Stimulated activated naive CD8-positive, alpha-beta T cell treated with anti-CD3 and anti-CD28 coated beads, Interleukin-15, amount 100 ng/mL, for 72 hours (primary cell): ENCODE data around the gene ASPHD1.
"Not testable (repeated sequence)": the region's sequence is repeated elsewhere in the genome, so short reads cannot be mapped to it uniquely, and the experiment has no call there.

ENCODE experiments used
- ATAC-seq: fragments of 150-1000 bp; cut with Tn5 transposase; 2 replicates; pipeline ENCODE4 v1.10.0; 2021; ENCODE audit warnings: mild to moderate bottlenecking, moderate library complexity
- DNase-seq, 2 donors: peaks; one replicate each; pipeline ENCODE4 v3.0.0; 2021 to 2022
- H3K27ac Mint-ChIP-seq, 2 donors: one replicate each; pipeline ENCODE4 v1.8.0; 2022; ENCODE audit warnings: mild to moderate bottlenecking in 2 of 2, mixed read lengths in 2 of 2, moderate library complexity in 2 of 2
- H3K27me3 Mint-ChIP-seq: one replicate; pipeline ENCODE4 v1.8.0; 2022; ENCODE audit warnings: mixed read lengths
- H3K4me1 Mint-ChIP-seq: one replicate; pipeline ENCODE4 v1.8.0; 2022; ENCODE audit warnings: mild to moderate bottlenecking, mixed read lengths
- H3K4me3 Mint-ChIP-seq, 2 donors: one replicate each; pipeline ENCODE4 v1.8.0; 2022; ENCODE audit warnings: mild to moderate bottlenecking in 2 of 2, mixed read lengths in 2 of 2, moderate library complexity in 1 of 2
- H3K9me3 Mint-ChIP-seq, 2 donors: one replicate each; pipeline ENCODE4 v1.8.0; 2022; ENCODE audit warnings: mixed read lengths in 2 of 2

ASPHD1 gene

DNA sequence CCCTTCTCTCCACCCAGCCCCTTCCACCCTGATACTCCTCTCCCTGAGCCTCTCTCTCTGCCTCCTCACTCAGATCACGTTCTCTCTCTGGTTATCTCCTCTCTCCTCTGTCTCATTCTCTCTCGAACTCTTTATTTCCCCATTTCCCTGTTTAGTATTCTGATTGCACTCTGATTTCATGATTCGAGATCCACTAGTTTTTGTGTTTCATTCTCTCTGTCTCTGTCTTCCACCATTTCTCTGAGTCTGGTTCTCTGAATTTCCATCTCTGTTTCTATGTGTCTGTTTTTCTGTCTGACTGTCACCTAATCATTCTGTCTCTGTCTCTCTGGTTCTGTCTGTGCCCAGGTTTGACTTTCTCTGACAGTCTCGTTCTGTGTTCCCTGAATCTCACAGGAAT, 3.0 kb upstream of the ASPHD1 start:
- ATAC-seq (no peak), DNase-seq (no peak)
- Mint-ChIP-seq H3K27ac (no peak overlapping the region), H3K9me3 (no peaks in the 10 kb centered on the region), H3K4me1 (peaks cover 21% of the 10 kb centered on the region), H3K4me3 (no peak overlapping the region), H3K27me3 (peaks cover 52% of the 10 kb centered on the region)

DNA sequence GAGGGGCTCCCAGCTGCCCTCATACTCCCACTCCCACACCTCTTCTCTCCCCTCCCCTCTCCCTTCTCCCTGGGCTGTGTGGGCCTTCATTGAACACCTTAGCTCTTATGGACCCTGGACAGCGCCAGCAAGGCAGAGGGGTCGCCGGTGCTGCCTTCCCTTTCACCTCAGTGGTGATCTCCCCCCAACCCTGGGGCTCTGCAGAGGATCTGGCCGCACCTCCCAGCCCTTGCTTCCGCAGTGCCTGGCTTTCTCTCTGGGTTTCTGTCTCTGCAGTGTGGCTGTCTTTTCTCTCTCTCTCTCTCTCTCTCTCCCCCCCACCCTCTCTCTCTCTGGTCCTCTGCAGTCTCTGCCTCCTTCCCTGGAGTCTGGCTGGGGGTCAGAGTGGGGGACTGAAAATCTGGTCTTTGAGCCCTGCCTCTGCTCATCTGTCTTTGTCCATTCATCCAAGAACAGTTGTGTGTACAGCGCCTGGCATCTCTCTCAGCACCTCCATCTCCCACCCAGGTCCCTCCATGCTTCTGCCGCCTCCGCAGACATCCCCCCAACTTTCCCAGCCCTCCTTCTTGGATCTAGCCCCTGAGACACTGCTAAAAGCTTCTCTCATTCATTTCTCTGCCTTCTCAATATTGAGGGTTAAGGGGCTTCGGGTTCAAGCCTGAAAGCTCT, 2.0 kb upstream of the ASPHD1 start:
- Mint-ChIP-seq H3K4me1 (peaks cover 22% of the 10 kb centered on the region), H3K27me3 (peaks cover 52% of the 10 kb centered on the region), H3K9me3 (no peaks in the 10 kb centered on the region), H3K4me3 (no peak overlapping the region), H3K27ac (no peak overlapping the region)
- ATAC-seq (no peak), DNase-seq (no peak)

GRCh38 chr16:29898804-29899515, 1.3 kb upstream of the ASPHD1 start:
- peaks cover 52% of the 10 kb centered on the region for H3K27me3 Mint-ChIP-seq
- peaks cover 28% of the 10 kb centered on the region for H3K4me1 Mint-ChIP-seq
- H3K27ac Mint-ChIP-seq = peak overlapping the region in 1 of 2 donors; percentile 61
- DNase-seq = no peak
- no peaks in the 10 kb centered on the region for H3K9me3 Mint-ChIP-seq
- H3K4me3 Mint-ChIP-seq = peak overlapping the region; percentile 24 to 57
- ATAC-seq = no peak

GRCh38 chr16:29899516-29900101, 679 bp upstream of the ASPHD1 start, which contains the start of gene SEZ6L2:
SEZ6L2 (minus strand) TSS chr16:29899550; CDS start chr16:29899019, 531 bp downstream.
- peaks cover 28% of the 10 kb centered on the region for H3K4me1 Mint-ChIP-seq
- peaks cover 52% of the 10 kb centered on the region for H3K27me3 Mint-ChIP-seq
- peak within 1 kb of the TSS; percentile 77 to 80 for H3K4me3 Mint-ChIP-seq
- no peaks in the 10 kb centered on the region for H3K9me3 Mint-ChIP-seq
- no peak for ATAC-seq
- DNase-seq = peak in 1 of 2 donors; percentile 68
- H3K27ac Mint-ChIP-seq = peak within 1 kb of the TSS in 1 of 2 donors; percentile 61

GRCh38 chr16:29900888-29901606, 759 bp downstream of the ASPHD1 start:
- H3K27me3 Mint-ChIP-seq = peaks cover 42% of the 10 kb centered on the region
- no peaks in the 10 kb centered on the region for H3K9me3 Mint-ChIP-seq

DNA sequence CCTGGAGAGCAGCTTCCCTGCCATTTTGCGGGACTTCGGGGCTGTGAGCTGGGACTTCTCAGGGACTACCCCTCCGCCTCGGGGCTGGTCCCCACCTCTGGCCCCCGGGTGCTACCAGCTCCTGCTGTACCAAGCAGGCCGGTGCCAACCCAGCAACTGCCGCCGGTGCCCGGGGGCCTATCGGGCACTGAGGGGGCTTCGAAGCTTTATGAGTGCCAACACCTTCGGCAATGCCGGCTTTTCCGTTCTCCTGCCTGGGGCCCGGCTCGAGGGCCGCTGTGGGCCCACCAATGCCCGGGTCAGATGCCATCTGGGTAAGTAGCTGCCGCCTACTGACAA, 1.3 kb downstream of the ASPHD1 start:
- H3K27ac Mint-ChIP-seq = no peak overlapping the region

More at GRCh38 chr16:29900888-29901606, 759 bp downstream of the ASPHD1 start:
- H3K4me1 Mint-ChIP-seq = peaks cover 28% of the 10 kb centered on the region
- ATAC-seq (no peak), DNase-seq (no peak)
- H3K4me3 Mint-ChIP-seq = peak overlapping the region; percentile 77 to 80
- H3K27ac Mint-ChIP-seq = no peak overlapping the region

GRCh38 chr16:29903590-29903989, 3.3 kb downstream of the ASPHD1 start:
- DNase-seq (no peak), ATAC-seq (no peak)
- Mint-ChIP-seq H3K4me3 (no peak overlapping the region), H3K9me3 (no peaks in the 10 kb centered on the region), H3K27ac (no peak overlapping the region), H3K4me1 (peaks cover 24% of the 10 kb centered on the region), H3K27me3 (peaks cover 18% of the 10 kb centered on the region)

More for the DNA sequence above, 1.3 kb downstream of the ASPHD1 start:
- no peak for DNase-seq
- Mint-ChIP-seq H3K4me3 (peak overlapping the region in 1 of 2 donors; percentile 47), H3K27me3 (peaks cover 37% of the 10 kb centered on the region), H3K9me3 (no peaks in the 10 kb centered on the region), H3K4me1 (peaks cover 28% of the 10 kb centered on the region)
- no peak for ATAC-seq

DNA sequence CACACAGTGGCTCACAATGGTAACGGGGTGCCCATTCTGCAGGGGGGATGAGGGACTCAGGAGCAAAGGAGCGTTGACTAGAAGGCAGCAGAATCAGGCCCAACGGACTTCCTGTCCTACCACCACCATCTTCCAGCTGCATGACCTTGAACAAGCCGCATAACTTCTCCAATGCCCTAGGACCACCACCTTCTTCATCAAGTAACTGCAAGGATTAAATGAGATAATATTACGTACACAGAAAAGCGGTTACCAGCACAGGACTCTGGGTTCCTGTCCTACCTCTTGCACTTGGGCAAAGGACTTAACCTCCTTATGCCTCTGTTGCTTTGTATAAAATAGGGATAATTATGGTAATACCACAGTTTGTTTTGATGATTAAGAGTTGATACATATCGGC, 4.7 kb downstream of the ASPHD1 start:
- Mint-ChIP-seq H3K27me3 (peaks cover 9% of the 10 kb centered on the region), H3K9me3 (no peaks in the 10 kb centered on the region), H3K27ac (no peak overlapping the region), H3K4me3 (no peak overlapping the region), H3K4me1 (peaks cover 16% of the 10 kb centered on the region)
- ATAC-seq (no peak), DNase-seq (no peak)

GRCh38 chr16:29905668-29906067, 5.4 kb downstream of the ASPHD1 start:
- Mint-ChIP-seq H3K9me3 (no peaks in the 10 kb centered on the region), H3K27ac (no peak overlapping the region)
- ATAC-seq = no peak

GRCh38 chr16:29906520-29907244, 6.4 kb downstream of the ASPHD1 start:
- no peak overlapping the region for H3K4me3 Mint-ChIP-seq
- H3K9me3 Mint-ChIP-seq = no peaks in the 10 kb centered on the region

More at GRCh38 chr16:29905668-29906067, 5.4 kb downstream of the ASPHD1 start:
- Mint-ChIP-seq H3K4me1 (peaks cover 11% of the 10 kb centered on the region), H3K4me3 (no peak overlapping the region), H3K27me3 (peaks cover 5% of the 10 kb centered on the region)
- no peak for DNase-seq

DNA sequence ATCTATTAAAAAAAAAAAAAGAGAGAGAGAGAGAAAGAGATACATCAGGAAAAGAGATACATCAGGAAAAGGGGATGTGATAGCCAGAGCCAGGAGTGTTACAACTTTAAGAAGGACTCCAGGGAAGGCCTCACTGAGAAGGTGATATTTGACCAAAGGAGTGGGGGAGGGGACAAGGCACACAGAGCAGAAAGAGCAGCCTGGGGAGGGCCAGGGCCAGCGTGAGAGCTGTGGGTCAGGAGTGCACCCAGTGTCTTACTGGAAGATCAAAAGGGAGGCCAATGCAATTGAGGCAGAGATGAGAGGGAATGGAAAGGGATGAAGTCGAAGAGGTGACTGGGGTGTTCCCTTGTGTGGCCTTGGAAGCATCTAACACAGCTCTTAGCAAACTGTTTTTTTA, 7.7 kb downstream of the ASPHD1 start:
- Mint-ChIP-seq H3K27ac (peak overlapping the region in 1 of 2 donors; percentile 30), H3K27me3 (no peaks in the 10 kb centered on the region), H3K9me3 (no peaks in the 10 kb centered on the region), H3K4me1 (peaks cover 12% of the 10 kb centered on the region), H3K4me3 (no peak overlapping the region)
- DNase-seq = no peak
- ATAC-seq = no peak

More at GRCh38 chr16:29906520-29907244, 6.4 kb downstream of the ASPHD1 start:
- DNase-seq (no peak), ATAC-seq (no peak)
- H3K4me1 Mint-ChIP-seq = peaks cover 7% of the 10 kb centered on the region
- peak overlapping the region in 1 of 2 donors; percentile 4 for H3K27ac Mint-ChIP-seq
- H3K27me3 Mint-ChIP-seq = no peaks in the 10 kb centered on the region

- Mint-ChIP-seq H3K27ac (no peak overlapping the region), H3K9me3 (no peaks in the 10 kb centered on the region), H3K4me1 (peaks cover 6% of the 10 kb centered on the region), H3K27me3 (no peaks in the 10 kb centered on the region), H3K4me3 (no peak overlapping the region)
- no peak for DNase-seq
- no peak for ATAC-seq
Measured at GRCh38 chr16:29908719-29909220, 8.5 kb downstream of the ASPHD1 start.

- no peaks in the 10 kb centered on the region for H3K27me3 Mint-ChIP-seq
- H3K9me3 Mint-ChIP-seq = no peaks in the 10 kb centered on the region
- H3K4me3 Mint-ChIP-seq = no peak overlapping the region
- H3K4me1 Mint-ChIP-seq = peaks cover 5% of the 10 kb centered on the region
- DNase-seq (no peak), ATAC-seq (no peak)
- no peak overlapping the region for H3K27ac Mint-ChIP-seq
Measured at GRCh38 chr16:29909391-29909790, 9.1 kb downstream of the ASPHD1 start.

GRCh38 chr16:29909851-29910250, 9.6 kb downstream of the ASPHD1 start:
- H3K4me3 Mint-ChIP-seq, H3K9me3 Mint-ChIP-seq, H3K27ac Mint-ChIP-seq, DNase-seq, H3K27me3 Mint-ChIP-seq, H3K4me1 Mint-ChIP-seq, ATAC-seq: not testable (repeated sequence)
